ENCODE results near the gene MFSD12.

- TF ChIP-seq POLR2A (IDR thresholded peaks at IDR 0.05) (no peak), CTCF (IDR thresholded peaks at IDR 0.05) (no peak)
These were observed 20.4 kb upstream of the MFSD12 start for GRCh38 chr19:3577723-3578344.
